GM12864 (cell line): ENCODE results near the gene ZMIZ1.

Experiments
- DNase-seq: peaks from one replicate; pipeline ENCODE4 v3.0.0-alpha.2; 2011; ENCODE audit warnings: low read depth
- H3K4me3 ChIP-seq: 2 replicates; pipeline ENCODE4 v1.5.1; 2011; ENCODE audit warnings: mild to moderate bottlenecking, low read depth, low read length, control low read depth
- CTCF ChIP-seq: IDR thresholded peaks from 2 replicates; pipeline ENCODE4 v1.5.1; 2011; ENCODE audit warnings: low read depth, mild to moderate bottlenecking, moderate library complexity, low read length, control low read depth, inconsistent platforms; ENCODE audit errors: missing control alignments

ZMIZ1 gene

GRCh38 chr10:79360499-79361342 is 292.0 kb downstream of the ZMIZ1 start:
- TF ChIP-seq CTCF, result no peak
- H3K4me3 ChIP-seq, result no peak overlapping the region
- no peak for DNase-seq

GRCh38 chr10:79361726-79362397 is 293.1 kb downstream of the ZMIZ1 start:
- TF ChIP-seq CTCF, result no peak
- DNase-seq, result no peak
- no peak overlapping the region for H3K4me3 ChIP-seq
